Endodermal cell (in vitro differentiated cells): ENCODE data around the gene CDK4. TPM values are rescaled to one million over a fixed set of nuclear protein-coding genes. Genes with fewer than 3 reads are reported as not detected.

Experiments
- DNase-seq: peaks from one replicate; pipeline ENCODE4 v3.0.0-alpha.2; 2017
- H3K27ac ChIP-seq: 2 replicates; pipeline ENCODE4 v1.5.1; 2013; ENCODE audit warnings: mild to moderate bottlenecking, low read depth, low read length, moderate library complexity
- H3K27me3 ChIP-seq: 2 replicates; pipeline ENCODE4 v1.6.1; 2013; ENCODE audit warnings: mild to moderate bottlenecking, low read length, moderate library complexity; ENCODE audit not compliant: insufficient read depth, control insufficient read depth, poor library complexity, severe bottlenecking
- H3K36me3 ChIP-seq: 2 replicates; pipeline ENCODE4 v1.7.0; 2013; ENCODE audit warnings: mild to moderate bottlenecking, low read length, moderate library complexity; ENCODE audit not compliant: control insufficient read depth, insufficient read depth
- H3K4me1 ChIP-seq: one replicate; pipeline ENCODE4 v1.7.0; 2013; ENCODE audit warnings: low read length; ENCODE audit not compliant: control insufficient read depth, insufficient read depth
- H3K4me3 ChIP-seq: 2 replicates; pipeline ENCODE4 v1.5.1; 2013; ENCODE audit warnings: mild to moderate bottlenecking, low read length, moderate library complexity
- H3K9ac ChIP-seq: 2 replicates; pipeline ENCODE4 v1.6.1; 2013; ENCODE audit warnings: mild to moderate bottlenecking, low read length, moderate library complexity; ENCODE audit not compliant: poor library complexity, severe bottlenecking; ENCODE audit errors: extremely low read depth
- H3K9me3 ChIP-seq: 2 replicates; pipeline ENCODE4 v1.6.1; 2013; ENCODE audit warnings: mild to moderate bottlenecking, low read length, moderate library complexity; ENCODE audit not compliant: control insufficient read depth
- H3K27ac Mint-ChIP-seq: 2 replicates; pipeline ENCODE4 v1.8.0; 2020; ENCODE audit warnings: mixed read lengths
- H3K27me3 Mint-ChIP-seq: 2 replicates; pipeline ENCODE4 v1.8.0; 2021; ENCODE audit warnings: mild to moderate bottlenecking, mixed read lengths; ENCODE audit not compliant: insufficient read depth
- H3K36me3 Mint-ChIP-seq: 2 replicates; pipeline ENCODE4 v1.8.0; 2020; ENCODE audit warnings: low read depth, mixed read lengths
- H3K4me1 Mint-ChIP-seq: 2 replicates; pipeline ENCODE4 v1.8.0; 2020; ENCODE audit warnings: mixed read lengths
- H3K4me3 Mint-ChIP-seq: 2 replicates; pipeline ENCODE4 v1.8.0; 2020; ENCODE audit warnings: mild to moderate bottlenecking, moderate library complexity, mixed read lengths
- H3K9me3 Mint-ChIP-seq: 2 replicates; pipeline ENCODE4 v1.8.0; 2020; ENCODE audit warnings: mild to moderate bottlenecking, mixed read lengths
- CTCF ChIP-seq: fragments of 200-600 bp; sonication (generic); conservative IDR thresholded peaks from 2 replicates; pipeline ENCODE4 v1.5.0; 2021; ENCODE audit warnings: antibody characterized with exemption, mild to moderate bottlenecking
- WGBS, 2 experiments: methylation state at CpG; one replicate each; pipeline versions ENCODE4 v1.1.5 to v1.1.7; 2013; ENCODE audit warnings: missing lambda C conversion rate in 2 of 2, mixed read lengths in 1 of 2; ENCODE audit not compliant: insufficient coverage in 1 of 2, insufficient read length in 1 of 2; 5-methylcytosine and 5-hydroxymethylcytosine counted together
- total RNA-seq, 2 donors: library from RNA; stranded (reverse); fragmentation: NEBNext Ultra II Directional in 1 of 2; extraction: Animal tissue kit (Norgen Biotek cat#: 25700) in 1 of 2; gene quantifications; 2 replicates in 1 of 2; 3 replicates in 1 of 2; pipeline ENCODE4 v1.2.1, GENCODE V29; 2021

CDK4 gene
- total RNA-seq, 2 donors from 2014 or later = 144 to 186 TPM

GRCh38 chr12:57783861-57784260 is 31.8 kb upstream of the CDK4 start:
- no peaks in the 10 kb centered on the region for H3K9me3 ChIP-seq
- no peak for TF ChIP-seq CTCF
- H3K4me3 Mint-ChIP-seq = peak overlapping the region; percentile 100
- H3K9ac ChIP-seq = no peak overlapping the region
- H3K9me3 Mint-ChIP-seq = no peaks in the 10 kb centered on the region
- H3K4me3 ChIP-seq = no peak overlapping the region
- WGBS, 2 experiments = 94 to 100% methylated on average over 4 to 11 of the region's 11 CpGs
- DNase-seq = no peak
- peaks cover 4% of the 10 kb centered on the region for H3K4me1 Mint-ChIP-seq
- no peak overlapping the region for H3K27ac ChIP-seq
- H3K4me1 ChIP-seq = no peaks in the 10 kb centered on the region
- no peaks in the 10 kb centered on the region for H3K27me3 ChIP-seq
- H3K27me3 Mint-ChIP-seq = no peaks in the 10 kb centered on the region
- H3K36me3 ChIP-seq = peaks cover 42% of the 10 kb centered on the region
- H3K36me3 Mint-ChIP-seq = peaks cover 31% of the 10 kb centered on the region
- H3K27ac Mint-ChIP-seq = no peak overlapping the region

DNA sequence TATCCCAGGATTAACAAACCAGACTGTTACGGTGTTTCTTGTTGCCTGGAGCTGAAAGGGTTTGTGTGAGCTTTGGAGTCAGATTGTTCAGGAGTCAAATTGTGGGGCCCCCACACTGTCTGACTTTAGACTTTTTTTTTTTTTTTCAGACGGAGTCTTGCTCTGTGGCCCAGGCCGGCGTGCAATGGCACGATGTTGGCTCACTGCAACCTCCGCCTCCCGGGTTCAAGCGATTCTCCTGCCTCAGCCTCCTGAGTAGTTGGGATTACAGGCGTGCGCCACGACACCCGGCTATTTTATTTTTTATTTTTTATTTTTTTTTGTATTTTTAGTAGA is 31.3 kb upstream of the CDK4 start:
- peak overlapping the region; percentile 94 for H3K27ac Mint-ChIP-seq
- Histone ChIP-seq H3K4me3 (peak overlapping the region; percentile 97), H3K4me1 (no peaks in the 10 kb centered on the region)

DNA sequence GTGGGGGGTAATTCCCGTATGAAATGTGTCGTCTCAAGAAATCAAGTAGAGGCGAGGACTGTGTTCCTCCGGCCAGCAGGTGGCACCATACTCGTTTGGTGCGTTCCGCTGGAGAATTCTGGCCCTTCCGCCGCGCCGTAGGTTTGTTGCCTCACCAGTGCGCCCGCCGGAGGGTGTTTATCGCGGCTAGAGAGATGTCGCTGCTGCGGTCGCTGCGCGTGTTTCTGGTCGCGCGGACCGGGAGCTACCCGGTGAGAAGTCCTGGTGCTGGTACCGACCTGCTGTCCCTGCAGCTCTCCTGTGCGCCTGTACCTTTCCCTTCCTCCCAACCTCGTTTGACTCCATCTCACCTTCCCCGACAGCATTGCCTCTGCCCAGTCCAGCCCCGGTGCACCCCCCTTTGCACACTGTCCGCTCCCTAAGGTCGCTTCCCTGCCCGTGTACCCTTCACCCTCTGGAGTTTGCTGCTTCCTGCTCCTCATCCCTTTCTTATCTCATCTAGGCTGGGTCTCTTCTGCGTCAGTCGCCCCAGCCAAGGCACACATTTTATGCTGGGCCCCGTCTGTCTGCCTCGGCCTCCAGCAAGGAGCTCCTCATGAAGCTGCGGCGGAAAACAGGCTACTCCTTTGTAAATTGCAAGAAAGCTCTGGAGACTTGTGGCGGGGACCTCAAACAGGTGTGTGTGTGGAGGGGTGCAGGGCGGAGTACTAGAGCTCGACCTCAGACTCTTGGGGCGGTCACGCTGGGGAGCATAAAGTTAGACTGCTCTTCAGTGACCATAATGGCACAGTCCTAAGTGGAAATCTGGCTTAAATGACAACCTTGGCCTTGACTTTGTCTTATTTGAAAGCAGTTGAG is 30.7 kb upstream of the CDK4 start, which contains the start of gene TSFM:
Gene TSFM (plus strand): TSS at position 180 of the 858 bp plus-strand sequence. CDS start 15 bp downstream, at position 195.
- Histone ChIP-seq H3K4me1 (no peaks in the 10 kb centered on the region), H3K27ac (peak within 1 kb of the TSS; percentile 51), H3K9ac (peak within 1 kb of the TSS; percentile 76), H3K9me3 (no peaks in the 10 kb centered on the region), H3K36me3 (peaks cover 32% of the 10 kb centered on the region), H3K4me3 (peak within 1 kb of the TSS; percentile 97), H3K27me3 (no peaks in the 10 kb centered on the region)
- peak; percentile 97 for TF ChIP-seq CTCF
- peak; percentile 99 for DNase-seq
- peaks cover 22% of the 10 kb centered on the region for H3K36me3 Mint-ChIP-seq
- H3K27me3 Mint-ChIP-seq = no peaks in the 10 kb centered on the region
- H3K4me3 Mint-ChIP-seq = peak within 1 kb of the TSS; percentile 100
- peak within 1 kb of the TSS; percentile 94 for H3K27ac Mint-ChIP-seq
- WGBS, 2 experiments = 2 to 3% methylated on average over 42 to 45 of the region's 45 CpGs
- peaks cover 4% of the 10 kb centered on the region for H3K4me1 Mint-ChIP-seq
- no peaks in the 10 kb centered on the region for H3K9me3 Mint-ChIP-seq

More for the DNA sequence above, 31.3 kb upstream of the CDK4 start:
- DNase-seq = no peak
- no peak overlapping the region for H3K27ac ChIP-seq
- H3K4me1 Mint-ChIP-seq = peaks cover 4% of the 10 kb centered on the region
- TF ChIP-seq CTCF = no peak
- H3K9me3 Mint-ChIP-seq = no peaks in the 10 kb centered on the region
- 87 to 96% methylated on average over 7 to 10 of the region's 12 CpGs for WGBS, 2 experiments
- H3K9me3 ChIP-seq = no peaks in the 10 kb centered on the region
- H3K27me3 ChIP-seq = no peaks in the 10 kb centered on the region
- H3K9ac ChIP-seq = peak overlapping the region; percentile 76
- H3K36me3 ChIP-seq = peaks cover 38% of the 10 kb centered on the region
- peaks cover 27% of the 10 kb centered on the region for H3K36me3 Mint-ChIP-seq
- peak overlapping the region; percentile 100 for H3K4me3 Mint-ChIP-seq
- no peaks in the 10 kb centered on the region for H3K27me3 Mint-ChIP-seq
